ENCODE data around the gene PPAN.

Gene PPAN

DNA sequence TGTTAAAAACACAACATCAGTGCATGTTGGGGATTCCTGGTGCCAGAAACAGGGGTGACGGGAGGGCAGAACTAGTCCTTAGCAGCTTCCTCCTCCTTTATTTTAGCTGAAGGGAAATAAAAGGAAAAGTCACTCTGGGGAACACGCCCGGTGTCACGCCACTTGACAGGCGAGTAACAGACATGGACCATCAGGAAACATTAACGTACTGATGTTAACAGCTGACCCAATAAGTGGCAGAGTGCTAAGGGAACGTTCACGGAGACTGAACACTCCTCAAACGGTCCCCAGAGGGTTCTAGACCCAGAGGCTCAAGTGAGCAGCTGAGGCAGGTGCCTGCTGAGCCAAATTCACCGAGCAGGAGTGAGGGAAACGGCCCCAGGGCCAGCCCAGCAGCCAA is 27.4 kb downstream of the PPAN start:
- Histone ChIP-seq H4K20me1 (ENCODE audit: insufficient read depth) (no peaks in the 10 kb centered on the region), H3K79me2 (ENCODE audit: insufficient read depth, low read depth) (no peaks in the 10 kb centered on the region), H3K4me1 (ENCODE audit: low read depth, poor library complexity, severe bottlenecking) (no peaks in the 10 kb centered on the region), H3K27ac (no peak overlapping the region), H3K36me3 (ENCODE audit: insufficient read depth) (peaks cover 8% of the 10 kb centered on the region; the same call in 1 of the 2 replicates), H3K4me2 (no peak overlapping the region), H3K4me3 (IDR thresholded peaks at IDR 0.05; ENCODE audit: insufficient read depth, low read depth, low read length) (no peak overlapping the region), H3K27me3 (ENCODE audit: insufficient read depth, low read depth) (no peaks in the 10 kb centered on the region), H2AFZ (ENCODE audit: low read depth) (no peak overlapping the region), H3K9ac (no peak overlapping the region)
- TF ChIP-seq, protein P1, sequence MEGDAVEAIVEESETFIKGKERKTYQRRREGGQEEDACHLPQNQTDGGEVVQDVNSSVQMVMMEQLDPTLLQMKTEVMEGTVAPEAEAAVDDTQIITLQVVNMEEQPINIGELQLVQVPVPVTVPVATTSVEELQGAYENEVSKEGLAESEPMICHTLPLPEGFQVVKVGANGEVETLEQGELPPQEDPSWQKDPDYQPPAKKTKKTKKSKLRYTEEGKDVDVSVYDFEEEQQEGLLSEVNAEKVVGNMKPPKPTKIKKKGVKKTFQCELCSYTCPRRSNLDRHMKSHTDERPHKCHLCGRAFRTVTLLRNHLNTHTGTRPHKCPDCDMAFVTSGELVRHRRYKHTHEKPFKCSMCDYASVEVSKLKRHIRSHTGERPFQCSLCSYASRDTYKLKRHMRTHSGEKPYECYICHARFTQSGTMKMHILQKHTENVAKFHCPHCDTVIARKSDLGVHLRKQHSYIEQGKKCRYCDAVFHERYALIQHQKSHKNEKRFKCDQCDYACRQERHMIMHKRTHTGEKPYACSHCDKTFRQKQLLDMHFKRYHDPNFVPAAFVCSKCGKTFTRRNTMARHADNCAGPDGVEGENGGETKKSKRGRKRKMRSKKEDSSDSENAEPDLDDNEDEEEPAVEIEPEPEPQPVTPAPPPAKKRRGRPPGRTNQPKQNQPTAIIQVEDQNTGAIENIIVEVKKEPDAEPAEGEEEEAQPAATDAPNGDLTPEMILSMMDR (conservative IDR thresholded peaks at IDR 0.05; ENCODE audit: low read depth, low read length) = no peak

DNA sequence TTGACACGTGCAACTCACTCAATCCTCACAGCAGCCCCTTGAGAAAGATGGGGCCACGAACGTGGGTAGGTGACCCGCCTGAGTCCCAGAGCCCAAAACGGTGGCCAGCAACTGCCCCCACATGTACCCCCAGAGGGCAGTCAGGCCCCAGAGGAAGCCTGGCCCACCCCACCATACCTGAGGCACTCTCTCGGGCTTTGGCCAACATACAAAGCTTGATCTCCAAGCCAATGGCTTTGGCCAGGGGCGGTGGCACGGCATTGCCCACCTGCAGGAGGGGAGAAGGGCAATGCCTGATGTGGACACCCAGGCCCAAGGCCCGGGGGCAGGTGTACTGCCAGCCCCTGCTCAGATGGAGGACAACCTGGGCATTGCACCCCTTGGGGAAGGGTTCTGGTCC is 27.9 kb downstream of the PPAN start:
- Histone ChIP-seq H3K4me3 (IDR thresholded peaks at IDR 0.05; ENCODE audit: insufficient read depth, low read depth, low read length) (no peak overlapping the region), H2AFZ (ENCODE audit: low read depth) (no peak overlapping the region), H4K20me1 (ENCODE audit: insufficient read depth) (no peaks in the 10 kb centered on the region), H3K9ac (no peak overlapping the region), H3K36me3 (ENCODE audit: insufficient read depth) (peaks cover 8% of the 10 kb centered on the region; the same call in 1 of the 2 replicates), H3K4me2 (no peak overlapping the region), H3K27me3 (ENCODE audit: insufficient read depth, low read depth) (no peaks in the 10 kb centered on the region), H3K4me1 (ENCODE audit: low read depth, poor library complexity, severe bottlenecking) (no peaks in the 10 kb centered on the region), H3K27ac (no peak overlapping the region), H3K79me2 (ENCODE audit: insufficient read depth, low read depth) (no peaks in the 10 kb centered on the region)
- TF ChIP-seq, protein P1 (conservative IDR thresholded peaks at IDR 0.05; ENCODE audit: low read depth, low read length) = no peak

DNA sequence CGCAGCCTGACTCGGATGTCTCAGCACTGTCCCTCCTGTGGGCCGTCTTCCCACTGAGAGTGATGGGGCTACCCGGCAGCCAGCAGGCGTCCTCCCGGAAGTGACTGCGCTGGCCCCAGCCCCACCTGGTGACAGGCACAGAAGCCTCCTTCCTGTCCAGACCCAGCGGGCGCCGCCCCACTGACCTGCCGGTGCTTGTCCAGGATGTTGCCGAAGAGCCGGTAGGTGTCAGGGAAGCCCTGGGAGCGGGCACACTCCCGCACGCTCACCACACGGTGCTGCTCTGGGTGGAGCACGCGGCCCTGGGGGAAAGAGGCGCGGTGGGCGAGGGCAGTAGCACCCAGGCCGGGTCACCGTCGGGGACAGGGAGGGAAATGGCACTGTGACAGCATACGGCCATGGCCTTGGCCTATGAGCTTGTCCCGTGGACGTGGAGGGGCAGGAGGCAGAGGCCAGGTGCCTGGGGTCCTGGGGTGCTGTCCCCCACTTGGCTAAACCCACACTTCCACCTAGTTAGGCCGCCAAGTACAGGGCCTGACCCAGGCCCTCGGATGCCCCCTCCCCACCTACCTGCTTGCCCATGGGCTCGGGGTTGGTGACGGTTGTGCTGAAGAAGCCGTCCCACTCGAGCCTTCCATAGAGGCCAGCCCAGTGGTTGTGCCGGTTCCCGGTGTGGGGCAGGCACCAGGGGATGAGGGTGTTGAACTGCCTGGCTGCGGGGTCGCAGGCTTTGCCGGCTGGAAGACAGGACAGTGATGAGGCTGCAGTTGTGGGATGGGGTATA is 29.6 kb downstream of the PPAN start:
- no peak overlapping the region for H3K27ac ChIP-seq
- H2AFZ ChIP-seq (ENCODE audit: low read depth) = no peak overlapping the region
- no peaks in the 10 kb centered on the region for H3K4me1 ChIP-seq (ENCODE audit: low read depth, poor library complexity, severe bottlenecking)
- H3K9ac ChIP-seq = no peak overlapping the region
- H3K36me3 ChIP-seq (ENCODE audit: insufficient read depth) = peaks cover 8% of the 10 kb centered on the region; the same call in 1 of the 2 replicates
- TF ChIP-seq, protein P1 (conservative IDR thresholded peaks at IDR 0.05; ENCODE audit: low read depth, low read length) = no peak
- no peaks in the 10 kb centered on the region for H3K27me3 ChIP-seq (ENCODE audit: insufficient read depth, low read depth)
- H4K20me1 ChIP-seq (ENCODE audit: insufficient read depth) = no peaks in the 10 kb centered on the region
- H3K4me3 ChIP-seq (IDR thresholded peaks at IDR 0.05; ENCODE audit: insufficient read depth, low read depth, low read length) = no peak overlapping the region
- H3K79me2 ChIP-seq (ENCODE audit: insufficient read depth, low read depth) = no peaks in the 10 kb centered on the region
- H3K4me2 ChIP-seq = no peak overlapping the region

GRCh38 chr19:10136936-10137335 is 30.8 kb downstream of the PPAN start:
- no peak overlapping the region for H3K9ac ChIP-seq
- H4K20me1 ChIP-seq (ENCODE audit: insufficient read depth) = no peaks in the 10 kb centered on the region
- H3K4me1 ChIP-seq (ENCODE audit: low read depth, poor library complexity, severe bottlenecking) = no peaks in the 10 kb centered on the region
- no peaks in the 10 kb centered on the region for H3K79me2 ChIP-seq (ENCODE audit: insufficient read depth, low read depth)
- H3K36me3 ChIP-seq (ENCODE audit: insufficient read depth) = peaks cover 14% of the 10 kb centered on the region; the same call in 1 of the 2 replicates
- no peak overlapping the region for H3K27ac ChIP-seq
- no peaks in the 10 kb centered on the region for H3K27me3 ChIP-seq (ENCODE audit: insufficient read depth, low read depth)
- TF ChIP-seq, protein P1 (conservative IDR thresholded peaks at IDR 0.05; ENCODE audit: low read depth, low read length) = no peak
- no peak overlapping the region for H3K4me3 ChIP-seq (IDR thresholded peaks at IDR 0.05; ENCODE audit: insufficient read depth, low read depth, low read length)
- no peak overlapping the region for H3K4me2 ChIP-seq
- no peak overlapping the region for H2AFZ ChIP-seq (ENCODE audit: low read depth)
